Measurements from ENCODE around the gene GALNTL6.

- TF ChIP-seq POLR2A (IDR thresholded peaks at IDR 0.05) = no peak
- TF ChIP-seq CTCF (IDR thresholded peaks at IDR 0.05) = no peak
Measured at GRCh38 chr4:172660251-172660650, 847.0 kb downstream of the GALNTL6 start.
